Panc1 (cell line): ENCODE data around the gene XYLT1.

ENCODE experiments used
- TF ChIP-seq, protein P1 (sequence below): fragments of 450-650 bp; IDR thresholded peaks from 2 replicates; pipeline ENCODE4 v1.5.1; 2017; ENCODE audit warnings: mild to moderate bottlenecking
- TF ChIP-seq, protein P2 (sequence below), 2 experiments: IDR thresholded peaks; 2 replicates each; pipeline ENCODE4 v1.6.1; 2011 to 2012; ENCODE audit warnings: low read depth in 2 of 2, control low read depth in 1 of 2, low read length in 1 of 2, mild to moderate bottlenecking in 1 of 2, moderate library complexity in 1 of 2; ENCODE audit not compliant: insufficient read depth in 1 of 2

DNA sequence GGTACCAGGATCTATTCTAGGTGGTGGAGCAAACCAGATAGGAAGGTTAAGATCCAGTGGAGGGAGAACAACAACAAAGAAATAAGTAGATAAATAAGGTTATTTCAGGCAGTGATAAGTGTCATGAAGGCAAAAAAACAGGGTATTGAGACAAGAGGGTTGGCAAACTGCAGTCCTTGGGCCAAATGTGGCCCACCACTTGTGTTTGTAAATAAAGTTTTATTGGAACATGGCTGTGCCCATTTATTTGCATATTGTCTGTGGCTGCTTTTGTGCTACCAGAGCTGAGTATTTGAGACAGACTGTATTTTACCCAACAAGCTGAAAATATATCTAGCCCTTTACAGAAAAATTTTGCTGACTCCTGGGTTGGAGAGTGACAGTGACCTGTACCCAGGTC is 361.3 kb downstream of the XYLT1 start:
- TF ChIP-seq, protein P1, sequence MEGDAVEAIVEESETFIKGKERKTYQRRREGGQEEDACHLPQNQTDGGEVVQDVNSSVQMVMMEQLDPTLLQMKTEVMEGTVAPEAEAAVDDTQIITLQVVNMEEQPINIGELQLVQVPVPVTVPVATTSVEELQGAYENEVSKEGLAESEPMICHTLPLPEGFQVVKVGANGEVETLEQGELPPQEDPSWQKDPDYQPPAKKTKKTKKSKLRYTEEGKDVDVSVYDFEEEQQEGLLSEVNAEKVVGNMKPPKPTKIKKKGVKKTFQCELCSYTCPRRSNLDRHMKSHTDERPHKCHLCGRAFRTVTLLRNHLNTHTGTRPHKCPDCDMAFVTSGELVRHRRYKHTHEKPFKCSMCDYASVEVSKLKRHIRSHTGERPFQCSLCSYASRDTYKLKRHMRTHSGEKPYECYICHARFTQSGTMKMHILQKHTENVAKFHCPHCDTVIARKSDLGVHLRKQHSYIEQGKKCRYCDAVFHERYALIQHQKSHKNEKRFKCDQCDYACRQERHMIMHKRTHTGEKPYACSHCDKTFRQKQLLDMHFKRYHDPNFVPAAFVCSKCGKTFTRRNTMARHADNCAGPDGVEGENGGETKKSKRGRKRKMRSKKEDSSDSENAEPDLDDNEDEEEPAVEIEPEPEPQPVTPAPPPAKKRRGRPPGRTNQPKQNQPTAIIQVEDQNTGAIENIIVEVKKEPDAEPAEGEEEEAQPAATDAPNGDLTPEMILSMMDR, result no peak
- TF ChIP-seq, protein P2, sequence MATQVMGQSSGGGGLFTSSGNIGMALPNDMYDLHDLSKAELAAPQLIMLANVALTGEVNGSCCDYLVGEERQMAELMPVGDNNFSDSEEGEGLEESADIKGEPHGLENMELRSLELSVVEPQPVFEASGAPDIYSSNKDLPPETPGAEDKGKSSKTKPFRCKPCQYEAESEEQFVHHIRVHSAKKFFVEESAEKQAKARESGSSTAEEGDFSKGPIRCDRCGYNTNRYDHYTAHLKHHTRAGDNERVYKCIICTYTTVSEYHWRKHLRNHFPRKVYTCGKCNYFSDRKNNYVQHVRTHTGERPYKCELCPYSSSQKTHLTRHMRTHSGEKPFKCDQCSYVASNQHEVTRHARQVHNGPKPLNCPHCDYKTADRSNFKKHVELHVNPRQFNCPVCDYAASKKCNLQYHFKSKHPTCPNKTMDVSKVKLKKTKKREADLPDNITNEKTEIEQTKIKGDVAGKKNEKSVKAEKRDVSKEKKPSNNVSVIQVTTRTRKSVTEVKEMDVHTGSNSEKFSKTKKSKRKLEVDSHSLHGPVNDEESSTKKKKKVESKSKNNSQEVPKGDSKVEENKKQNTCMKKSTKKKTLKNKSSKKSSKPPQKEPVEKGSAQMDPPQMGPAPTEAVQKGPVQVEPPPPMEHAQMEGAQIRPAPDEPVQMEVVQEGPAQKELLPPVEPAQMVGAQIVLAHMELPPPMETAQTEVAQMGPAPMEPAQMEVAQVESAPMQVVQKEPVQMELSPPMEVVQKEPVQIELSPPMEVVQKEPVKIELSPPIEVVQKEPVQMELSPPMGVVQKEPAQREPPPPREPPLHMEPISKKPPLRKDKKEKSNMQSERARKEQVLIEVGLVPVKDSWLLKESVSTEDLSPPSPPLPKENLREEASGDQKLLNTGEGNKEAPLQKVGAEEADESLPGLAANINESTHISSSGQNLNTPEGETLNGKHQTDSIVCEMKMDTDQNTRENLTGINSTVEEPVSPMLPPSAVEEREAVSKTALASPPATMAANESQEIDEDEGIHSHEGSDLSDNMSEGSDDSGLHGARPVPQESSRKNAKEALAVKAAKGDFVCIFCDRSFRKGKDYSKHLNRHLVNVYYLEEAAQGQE (IDR thresholded peaks at IDR 0.05; ENCODE audit: insufficient read depth in 1 of 2, low read depth in 2 of 2, low read length in 1 of 2), result no peak
